Measurements from ENCODE around the gene DAD1.

The DAD1 gene

GRCh38 chr14:22560662-22561365 lies 28.2 kb downstream of the DAD1 start:
- no peak overlapping the region for H3K4me3 ChIP-seq (ENCODE audit: low read depth, low read length)
- DNase-seq (ENCODE audit: low read depth) = no peak
- TF ChIP-seq CTCF (IDR thresholded peaks at IDR 0.05; ENCODE audit: low read depth, low read length, missing control alignments) = no peak
- in situ Hi-C loops (cut with HindIII; ENCODE audit: low sequenced_read_pairs) = loop anchor here (5.0 kb wide), 2 partner anchors 54 to 106 kb away; no protein-coding TSS in a partner anchor

- no peak for TF ChIP-seq CTCF (IDR thresholded peaks at IDR 0.05; ENCODE audit: low read depth, low read length, missing control alignments)
- in situ Hi-C loops (cut with HindIII; ENCODE audit: low sequenced_read_pairs) = no loop called here
- DNase-seq (ENCODE audit: low read depth) = no peak
- H3K4me3 ChIP-seq (ENCODE audit: low read depth, low read length) = no peak overlapping the region
These were observed 30.0 kb downstream of the DAD1 start for GRCh38 chr14:22559041-22559440.

GRCh38 chr14:22558221-22558913 lies 30.7 kb downstream of the DAD1 start:
- no peak overlapping the region for H3K4me3 ChIP-seq (ENCODE audit: low read depth, low read length)
- DNase-seq (ENCODE audit: low read depth) = no peak
- in situ Hi-C loops (cut with HindIII; ENCODE audit: low sequenced_read_pairs) = no loop called here
- peak; percentile 27 for TF ChIP-seq CTCF (IDR thresholded peaks at IDR 0.05; ENCODE audit: low read depth, low read length, missing control alignments)

GRCh38 chr14:22557846-22558220 lies 31.2 kb downstream of the DAD1 start:
- H3K4me3 ChIP-seq (ENCODE audit: low read depth, low read length) = no peak overlapping the region
- DNase-seq (ENCODE audit: low read depth) = no peak
- in situ Hi-C loops (cut with HindIII; ENCODE audit: low sequenced_read_pairs) = no loop called here
- TF ChIP-seq CTCF (IDR thresholded peaks at IDR 0.05; ENCODE audit: low read depth, low read length, missing control alignments) = no peak

- in situ Hi-C loops (cut with HindIII; ENCODE audit: low sequenced_read_pairs) = no loop called here
- TF ChIP-seq CTCF (IDR thresholded peaks at IDR 0.05; ENCODE audit: low read depth, low read length, missing control alignments) = peak; percentile 95
- H3K4me3 ChIP-seq (ENCODE audit: low read depth, low read length) = peak overlapping the region; percentile 20
- DNase-seq (ENCODE audit: low read depth) = peak; percentile 34
These were observed 31.9 kb downstream of the DAD1 start for GRCh38 chr14:22556990-22557623.

- no peak overlapping the region for H3K4me3 ChIP-seq (ENCODE audit: low read depth, low read length)
- DNase-seq (ENCODE audit: low read depth) = peak; percentile 62
- TF ChIP-seq CTCF (IDR thresholded peaks at IDR 0.05; ENCODE audit: low read depth, low read length, missing control alignments) = no peak
- in situ Hi-C loops (cut with HindIII; ENCODE audit: low sequenced_read_pairs) = no loop called here
These were observed 32.7 kb downstream of the DAD1 start for GRCh38 chr14:22556021-22556989.
